Measurements from ENCODE around the gene ATP11A. TPM values are rescaled to one million over a fixed set of nuclear protein-coding genes. Genes with fewer than 3 reads are reported as not detected.

The ATP11A gene
- total RNA-seq, 1 experiment from 2014 or later = 41.2 TPM

GRCh38 chr13:112753833-112754232, 64.0 kb downstream of the ATP11A start:
- H3K27me3 Mint-ChIP-seq (ENCODE audit: insufficient read depth, unreplicated experiment) = no peaks in the 10 kb centered on the region
- BruUV-seq (replicated peaks) = no TSS peak
- H3K27ac Mint-ChIP-seq (ENCODE audit: low read depth, unreplicated experiment) = no peak overlapping the region
- DNase-seq (ENCODE audit: unreplicated experiment) = no peak
- ChIA-PET POLR2A (no interaction called here), CTCF (interaction anchor here (1.0 kb wide), 1 partner anchor 310 kb away, joined by 3 read pairs; no protein-coding TSS in a partner anchor)
- H3K4me1 Mint-ChIP-seq (ENCODE audit: insufficient read depth, unreplicated experiment) = no peaks in the 10 kb centered on the region
- H3K4me3 Mint-ChIP-seq (ENCODE audit: unreplicated experiment) = no peak overlapping the region
- H3K9me3 Mint-ChIP-seq (ENCODE audit: unreplicated experiment) = no peaks in the 10 kb centered on the region
- no peak for TF ChIP-seq CTCF (IDR thresholded peaks at IDR 0.05; ENCODE audit: unreplicated experiment)
- H3K36me3 Mint-ChIP-seq (ENCODE audit: insufficient read depth, unreplicated experiment) = no peaks in the 10 kb centered on the region
- intact Hi-C loops (cut with micrococcal nuclease) = no loop called here

GRCh38 chr13:112754281-112755025, 64.6 kb downstream of the ATP11A start:
- TF ChIP-seq CTCF (IDR thresholded peaks at IDR 0.05; ENCODE audit: unreplicated experiment) = no peak
- H3K27me3 Mint-ChIP-seq (ENCODE audit: insufficient read depth, unreplicated experiment) = no peaks in the 10 kb centered on the region
- intact Hi-C loops (cut with micrococcal nuclease) = no loop called here
- H3K4me3 Mint-ChIP-seq (ENCODE audit: unreplicated experiment) = no peak overlapping the region
- no peaks in the 10 kb centered on the region for H3K36me3 Mint-ChIP-seq (ENCODE audit: insufficient read depth, unreplicated experiment)
- H3K27ac Mint-ChIP-seq (ENCODE audit: low read depth, unreplicated experiment) = no peak overlapping the region
- ChIA-PET POLR2A (no interaction called here), CTCF (interaction anchor here (1.0 kb wide), 1 partner anchor 311 kb away, joined by 3 read pairs; no protein-coding TSS in a partner anchor)
- no peaks in the 10 kb centered on the region for H3K4me1 Mint-ChIP-seq (ENCODE audit: insufficient read depth, unreplicated experiment)
- H3K9me3 Mint-ChIP-seq (ENCODE audit: unreplicated experiment) = no peaks in the 10 kb centered on the region
- DNase-seq (ENCODE audit: unreplicated experiment) = no peak
- no TSS peak for BruUV-seq (replicated peaks)

- no peaks in the 10 kb centered on the region for H3K27me3 Mint-ChIP-seq (ENCODE audit: insufficient read depth, unreplicated experiment)
- no peaks in the 10 kb centered on the region for H3K36me3 Mint-ChIP-seq (ENCODE audit: insufficient read depth, unreplicated experiment)
- no peaks in the 10 kb centered on the region for H3K9me3 Mint-ChIP-seq (ENCODE audit: unreplicated experiment)
- ChIA-PET CTCF (no interaction called here), POLR2A (no interaction called here)
- H3K27ac Mint-ChIP-seq (ENCODE audit: low read depth, unreplicated experiment) = no peak overlapping the region
- no peak for DNase-seq (ENCODE audit: unreplicated experiment)
- no peaks in the 10 kb centered on the region for H3K4me1 Mint-ChIP-seq (ENCODE audit: insufficient read depth, unreplicated experiment)
- no peak overlapping the region for H3K4me3 Mint-ChIP-seq (ENCODE audit: unreplicated experiment)
- no peak for TF ChIP-seq CTCF (IDR thresholded peaks at IDR 0.05; ENCODE audit: unreplicated experiment)
- intact Hi-C loops (cut with micrococcal nuclease) = no loop called here
- no TSS peak for BruUV-seq (replicated peaks)
Observed at GRCh38 chr13:112755331-112755730, 65.5 kb downstream of the ATP11A start.

- ChIA-PET POLR2A (no interaction called here), CTCF (no interaction called here)
- no peak for DNase-seq (ENCODE audit: unreplicated experiment)
- no peak overlapping the region for H3K27ac Mint-ChIP-seq (ENCODE audit: low read depth, unreplicated experiment)
- H3K4me1 Mint-ChIP-seq (ENCODE audit: insufficient read depth, unreplicated experiment) = no peaks in the 10 kb centered on the region
- H3K9me3 Mint-ChIP-seq (ENCODE audit: unreplicated experiment) = no peaks in the 10 kb centered on the region
- BruUV-seq (replicated peaks) = no TSS peak
- intact Hi-C loops (cut with micrococcal nuclease) = no loop called here
- H3K27me3 Mint-ChIP-seq (ENCODE audit: insufficient read depth, unreplicated experiment) = no peaks in the 10 kb centered on the region
- H3K4me3 Mint-ChIP-seq (ENCODE audit: unreplicated experiment) = no peak overlapping the region
- H3K36me3 Mint-ChIP-seq (ENCODE audit: insufficient read depth, unreplicated experiment) = no peaks in the 10 kb centered on the region
- TF ChIP-seq CTCF (IDR thresholded peaks at IDR 0.05; ENCODE audit: unreplicated experiment) = no peak
Observed at GRCh38 chr13:112756081-112756480, 66.2 kb downstream of the ATP11A start.

All from MCF 10A (cell line).